ENCODE results near the gene CNGB1.
"Not testable (repeated sequence)": the region's sequence is repeated elsewhere in the genome, so short reads cannot be mapped to it uniquely, and the experiment has no call there.

CNGB1 gene

GRCh38 chr16:57978070-57978465 is 7.1 kb upstream of the CNGB1 start:
- not testable (repeated sequence) for DNase-seq (ENCODE audit: insufficient read length, low spot score); FAIRE-seq

- FAIRE-seq = no peak
- no peak for DNase-seq (ENCODE audit: insufficient read length, low spot score)
Observed at GRCh38 chr16:57977418-57978069, 6.6 kb upstream of the CNGB1 start.

- DNase-seq (ENCODE audit: insufficient read length, low spot score) (no peak), FAIRE-seq (no peak)
Observed at GRCh38 chr16:57976331-57976796, 5.4 kb upstream of the CNGB1 start.

- FAIRE-seq (no peak), DNase-seq (ENCODE audit: insufficient read length, low spot score) (no peak)
Observed at GRCh38 chr16:57972306-57972705, 1.4 kb upstream of the CNGB1 start.

- FAIRE-seq (no peak), DNase-seq (ENCODE audit: insufficient read length, low spot score) (no peak)
Observed at GRCh38 chr16:57971848-57972247, 920 bp upstream of the CNGB1 start.

- no peak for FAIRE-seq
- DNase-seq (ENCODE audit: insufficient read length, low spot score) = no peak
Observed at GRCh38 chr16:57970319-57970718, 609 bp downstream of the CNGB1 start.

GRCh38 chr16:57969451-57970123 is 1.3 kb downstream of the CNGB1 start:
- FAIRE-seq = no peak
- no peak for DNase-seq (ENCODE audit: insufficient read length, low spot score)

GRCh38 chr16:57967916-57968315 is 3.0 kb downstream of the CNGB1 start:
- DNase-seq (ENCODE audit: insufficient read length, low spot score) (no peak), FAIRE-seq (no peak)

GRCh38 chr16:57966986-57967385 is 3.9 kb downstream of the CNGB1 start:
- no peak for DNase-seq (ENCODE audit: insufficient read length, low spot score)
- no peak for FAIRE-seq

GRCh38 chr16:57966204-57966771 is 4.6 kb downstream of the CNGB1 start:
- no peak for FAIRE-seq
- no peak for DNase-seq (ENCODE audit: insufficient read length, low spot score)

- no peak for DNase-seq (ENCODE audit: insufficient read length, low spot score)
- no peak for FAIRE-seq
Observed at GRCh38 chr16:57964157-57964700, 6.7 kb downstream of the CNGB1 start.

GRCh38 chr16:57962756-57963155 is 8.2 kb downstream of the CNGB1 start:
- FAIRE-seq = no peak

GRCh38 chr16:57962046-57962445 is 8.9 kb downstream of the CNGB1 start:
- no peak for DNase-seq (ENCODE audit: insufficient read length, low spot score)
- FAIRE-seq = no peak

More at GRCh38 chr16:57962756-57963155, 8.2 kb downstream of the CNGB1 start:
- DNase-seq (ENCODE audit: insufficient read length, low spot score) = no peak

GRCh38 chr16:57961538-57961937 is 9.4 kb downstream of the CNGB1 start:
- DNase-seq (ENCODE audit: insufficient read length, low spot score) = no peak
- FAIRE-seq = no peak

GRCh38 chr16:57960826-57961472 is 10.0 kb downstream of the CNGB1 start:
- no peak for FAIRE-seq

GRCh38 chr16:57960310-57960709 is 10.6 kb downstream of the CNGB1 start:
- no peak for DNase-seq (ENCODE audit: insufficient read length, low spot score)
- FAIRE-seq = no peak

More at GRCh38 chr16:57960826-57961472, 10.0 kb downstream of the CNGB1 start:
- no peak for DNase-seq (ENCODE audit: insufficient read length, low spot score)

- FAIRE-seq = no peak
Observed at GRCh38 chr16:57959804-57960203, 11.1 kb downstream of the CNGB1 start.

GRCh38 chr16:57959121-57959520 is 11.8 kb downstream of the CNGB1 start:
- FAIRE-seq (no peak), DNase-seq (ENCODE audit: insufficient read length, low spot score) (no peak)

More at GRCh38 chr16:57959804-57960203, 11.1 kb downstream of the CNGB1 start:
- no peak for DNase-seq (ENCODE audit: insufficient read length, low spot score)

- FAIRE-seq = no peak
Observed at GRCh38 chr16:57958544-57958943, 12.4 kb downstream of the CNGB1 start.

GRCh38 chr16:57957673-57958392 is 13.1 kb downstream of the CNGB1 start:
- DNase-seq (ENCODE audit: insufficient read length, low spot score) = no peak
- no peak for FAIRE-seq

More at GRCh38 chr16:57958544-57958943, 12.4 kb downstream of the CNGB1 start:
- DNase-seq (ENCODE audit: insufficient read length, low spot score) = no peak
